A549 treated with RU486 at 1 μM for 4 hours (cell line): ENCODE data around the gene IGFL4. TPM values are rescaled to one million over a fixed set of nuclear protein-coding genes. Genes with fewer than 3 reads are reported as not detected.

Source experiments
- total RNA-seq: library from RNA; stranded (reverse); fragments of 200-300 nt; extraction: Qiagen RNA extraction; gene quantifications from 5 replicates; pipeline ENCODE4 v1.2.3, GENCODE V29; 2022; ENCODE audit warnings: low read depth

The IGFL4 gene
- total RNA-seq: 0.38 to 0.78 TPM (median 0.51 TPM) in 5 replicates

DNA sequence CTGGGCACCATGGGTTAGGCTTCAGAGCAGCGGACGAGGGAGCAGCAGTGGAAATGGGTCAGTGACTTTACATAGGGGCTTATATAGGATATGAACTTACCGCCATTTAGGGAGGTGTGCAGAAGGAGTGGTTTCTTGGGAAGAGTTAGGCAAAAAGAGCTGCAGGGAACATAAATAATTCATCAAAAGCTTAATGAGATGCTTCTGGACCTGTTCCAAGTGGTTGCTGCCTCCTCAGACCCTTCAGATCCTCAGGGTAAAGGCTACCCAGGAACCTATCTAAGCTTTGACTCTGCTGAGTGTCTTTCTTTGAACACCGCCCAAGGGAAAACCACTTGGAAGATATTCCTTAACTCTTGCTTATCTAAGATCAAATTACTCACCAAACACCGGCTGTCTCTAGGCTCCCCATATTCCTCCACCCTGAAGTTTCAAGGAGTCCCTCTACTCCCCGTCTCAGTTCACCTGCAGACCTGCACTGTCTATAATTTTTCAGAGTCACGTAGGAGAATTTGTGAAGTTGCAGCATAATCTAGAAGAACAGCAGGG, at the start of gene IGFL4:
Gene IGFL4, minus strand, starts transcription at position 51 of the 549 bp plus-strand sequence. Its CDS starts 40 bp downstream, at position 11.

DNA sequence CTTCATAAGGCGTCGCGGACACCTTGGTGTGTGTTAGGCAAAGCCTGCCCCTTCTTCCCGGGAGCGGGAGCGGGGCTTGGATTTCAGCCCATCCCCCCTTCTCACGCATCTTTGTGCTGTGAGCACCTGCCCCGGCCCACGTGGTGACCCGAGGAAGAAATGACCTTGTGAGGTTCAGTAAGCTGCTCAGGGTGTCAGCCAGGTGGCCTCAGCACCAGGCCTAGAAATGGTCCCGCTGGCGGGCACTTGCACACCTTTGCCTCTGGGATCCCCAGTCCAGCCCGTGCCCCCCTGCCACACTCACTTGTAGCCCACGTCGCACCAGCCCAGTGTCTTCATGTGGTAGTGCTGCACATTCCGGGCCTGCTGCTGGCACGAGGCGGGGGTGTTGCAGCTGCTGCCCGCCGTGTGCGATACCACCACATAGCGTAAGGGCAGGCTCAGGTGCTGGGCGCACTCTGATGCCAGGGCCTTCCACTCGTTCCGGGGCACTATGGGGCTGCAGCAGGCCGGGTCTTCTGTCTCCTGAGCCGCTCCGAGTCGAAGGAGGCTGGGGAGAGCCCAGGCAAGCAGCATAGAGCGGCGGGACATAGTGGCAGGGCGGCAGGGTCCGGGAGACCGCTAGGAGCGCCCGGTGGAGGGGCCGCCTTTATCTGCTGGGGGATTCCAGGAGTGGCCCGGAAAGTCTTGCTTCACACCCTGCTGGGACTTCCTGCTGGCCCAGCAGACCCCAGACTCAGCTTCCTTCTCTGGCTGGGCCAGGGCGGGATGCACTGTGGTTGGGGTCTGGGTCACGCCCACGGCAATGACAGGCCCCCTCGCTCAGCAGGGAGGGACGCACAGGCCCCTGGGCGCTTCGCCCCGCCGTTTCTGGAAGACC, 18.1 kb downstream of the IGFL4 start, which contains the start of gene PGLYRP1:
Gene PGLYRP1, minus strand, starts transcription at position 623 of the 880 bp plus-strand sequence. Its CDS starts 32 bp downstream, at position 591.

DNA sequence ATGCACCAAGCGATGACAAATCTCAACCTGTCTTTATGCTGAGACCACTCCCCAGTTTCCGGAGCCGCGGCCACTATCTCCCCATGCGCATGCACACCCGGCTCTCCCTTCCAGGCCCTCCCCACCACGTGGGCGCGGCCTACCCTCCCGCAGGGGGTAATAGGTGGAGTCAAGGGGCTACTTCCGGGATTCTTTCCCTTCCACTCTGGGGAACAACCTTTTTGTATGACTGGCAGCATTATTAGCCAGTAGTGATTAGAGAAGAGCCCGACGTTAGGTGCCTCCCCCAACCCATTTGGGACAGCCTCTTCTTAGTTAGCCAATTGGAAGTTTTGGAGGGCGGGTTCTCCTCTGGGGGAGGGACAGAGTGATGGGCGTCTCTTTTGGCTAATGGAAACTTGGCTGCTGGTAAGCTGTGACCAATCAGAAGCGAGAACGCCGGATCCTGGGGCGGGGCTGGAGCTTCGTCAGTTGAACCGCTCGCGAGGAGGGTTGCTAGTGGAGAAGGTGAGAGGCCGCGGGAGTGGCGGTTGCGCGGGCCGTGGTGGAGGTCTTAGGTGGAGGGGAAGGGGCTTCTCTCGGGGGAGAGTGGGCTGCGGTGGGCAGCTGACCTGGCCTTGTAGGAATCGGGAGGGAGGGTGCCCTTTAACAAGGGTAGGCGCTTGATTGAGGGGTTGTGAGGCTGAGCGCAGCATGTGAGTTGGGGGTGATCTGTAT, 45.6 kb downstream of the IGFL4 start, which contains the start of gene CCDC61:
Gene CCDC61, plus strand, starts transcription at position 470 of the 717 bp plus-strand sequence. CDS start 7,552 bp downstream, outside the sequence.

Other genes starting within 250 kb of the IGFL4 start
- 21.9 to 41.9 TPM (median 34.3 TPM) in 5 replicates for gene DMWD, start 248.2 kb downstream of the IGFL4 start, total RNA-seq
- 0.03 TPM in 1 of 5 replicates, not detected in the others for gene RSPH6A, start 225.7 kb downstream of the IGFL4 start, total RNA-seq
- 54.6 to 80.7 TPM (median 76.2 TPM) in 5 replicates for gene SYMPK, start 177.9 kb downstream of the IGFL4 start, total RNA-seq
- gene FOXA3, start 176.7 kb downstream of the IGFL4 start, total RNA-seq: 0.58 to 1.1 TPM (median 0.81 TPM) in 5 replicates
- gene IRF2BP1, start 154.9 kb downstream of the IGFL4 start, total RNA-seq: 21.6 to 38.9 TPM (median 35.1 TPM) in 5 replicates
- gene MYPOP, start 138.4 kb downstream of the IGFL4 start, total RNA-seq: 5.9 to 11.3 TPM (median 9.3 TPM) in 5 replicates
- not detected in 5 replicates for gene NANOS2, start 126.2 kb downstream of the IGFL4 start, total RNA-seq
- gene NOVA2, start 67.1 kb downstream of the IGFL4 start, total RNA-seq: 0.08 to 0.19 TPM (median 0.11 TPM) in 5 replicates
- 3.0 to 6.4 TPM (median 4.6 TPM) in 5 replicates for gene CCDC61, start 45.5 kb downstream of the IGFL4 start, total RNA-seq
- not detected in 5 replicates for gene PGLYRP1, start 17.9 kb downstream of the IGFL4 start, total RNA-seq
- gene IGFL3, start 83.7 kb upstream of the IGFL4 start, total RNA-seq: 0.27 to 0.32 TPM in 2 of 5 replicates, not detected in the others
- gene IGFL2, start 107.2 kb upstream of the IGFL4 start, total RNA-seq: 0.56 to 0.83 TPM (median 0.67 TPM) in 4 of 5 replicates, not detected in the other
- 2.2 to 3.1 TPM (median 2.6 TPM) in 5 replicates for gene IGFL1, start 188.7 kb upstream of the IGFL4 start, total RNA-seq